ENCODE results near the gene CTDSPL2. TPM values are rescaled to one million over a fixed set of nuclear protein-coding genes. Genes with fewer than 3 reads are reported as not detected.

CTDSPL2 gene
- polyA plus RNA-seq, 2 of the 4 experiments (the other 2 are of a cell fraction), result 15.4 to 50.1 TPM

DNA sequence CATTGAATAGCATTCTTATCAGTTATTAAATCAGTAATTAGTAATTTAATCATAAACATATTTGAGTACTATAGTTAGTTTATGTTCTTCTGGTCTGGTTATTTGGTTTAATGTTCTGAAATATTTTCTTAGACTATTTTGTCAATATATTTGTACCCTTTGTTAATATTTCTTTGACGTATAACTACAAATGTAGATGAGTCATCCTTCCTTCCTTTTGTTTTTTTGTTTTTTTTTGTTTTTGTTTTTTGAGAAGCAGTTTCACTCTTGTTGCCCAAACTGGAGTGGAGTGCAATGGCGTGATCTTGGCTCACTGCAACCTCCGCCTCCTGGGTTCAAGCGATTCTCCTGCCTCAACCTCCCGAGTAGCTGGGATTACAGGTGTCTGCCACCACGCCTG is 92.1 kb downstream of the CTDSPL2 start:
- POLR2A ChIA-PET, result no interaction called here
- Histone ChIP-seq H3K4me3 (no peak overlapping the region), H3K27ac (no peak overlapping the region), H3K4me1 (no peaks in the 10 kb centered on the region), H3K9me3 (no peaks in the 10 kb centered on the region), H3K4me2 (no peak overlapping the region)
- CTCF ChIA-PET, result no interaction called here
- DNase-seq (ENCODE audit: low read depth in 1 of 2, low spot score in 1 of 2) (no peak), FAIRE-seq (no peak), ATAC-seq (no peak)
- no peak for TF ChIP-seq POLR2AphosphoS2 (conservative IDR thresholded peaks at IDR 0.05; ENCODE audit: low read length)
- TF ChIP-seq, protein P1, sequence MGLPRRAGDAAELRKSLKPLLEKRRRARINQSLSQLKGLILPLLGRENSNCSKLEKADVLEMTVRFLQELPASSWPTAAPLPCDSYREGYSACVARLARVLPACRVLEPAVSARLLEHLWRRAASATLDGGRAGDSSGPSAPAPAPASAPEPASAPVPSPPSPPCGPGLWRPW (IDR thresholded peaks at IDR 0.05), result no peak
- no peak for TF ChIP-seq ZNF302 (CRISPR knock-in tag; IDR thresholded peaks at IDR 0.05)
- peak; percentile 21 for TF ChIP-seq MAFK (IDR thresholded peaks at IDR 0.05; ENCODE audit: partially characterized antibody)
- WGBS (ENCODE audit: missing lambda C conversion rate), result 95% methylated on average over 6 of the region's 6 CpGs

DNA sequence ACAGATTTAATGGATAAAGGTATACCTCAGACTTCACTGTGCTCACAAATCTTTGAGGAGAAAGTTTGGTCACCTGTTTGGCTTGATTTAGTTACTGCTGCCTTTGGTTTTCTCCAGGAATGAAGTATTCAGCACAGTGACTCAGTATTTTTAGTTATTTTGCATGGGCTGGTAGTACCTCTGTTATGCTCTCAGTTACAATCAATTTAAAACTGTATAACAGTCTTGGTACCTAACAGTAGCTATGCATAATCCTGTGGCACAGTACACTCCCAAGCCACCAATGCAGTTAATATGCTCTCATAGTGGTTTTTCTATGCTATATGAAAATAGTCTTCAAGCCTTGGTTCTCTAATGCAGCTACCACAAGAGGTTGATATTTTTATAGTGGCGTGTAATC is 97.6 kb downstream of the CTDSPL2 start:
- TF ChIP-seq NR3C1 (IDR thresholded peaks at IDR 0.05) (no peak), GATA3 (IDR thresholded peaks at IDR 0.05; ENCODE audit: borderline replicate concordance) (no peak), MAFK (IDR thresholded peaks at IDR 0.05; ENCODE audit: partially characterized antibody) (no peak), HEYL (CRISPR knock-in tag; IDR thresholded peaks at IDR 0.05) (no peak)
- TF ChIP-seq, protein P2, sequence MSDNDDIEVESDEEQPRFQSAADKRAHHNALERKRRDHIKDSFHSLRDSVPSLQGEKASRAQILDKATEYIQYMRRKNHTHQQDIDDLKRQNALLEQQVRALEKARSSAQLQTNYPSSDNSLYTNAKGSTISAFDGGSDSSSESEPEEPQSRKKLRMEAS (IDR thresholded peaks at IDR 0.05), result no peak
- TF ChIP-seq, protein P3, sequence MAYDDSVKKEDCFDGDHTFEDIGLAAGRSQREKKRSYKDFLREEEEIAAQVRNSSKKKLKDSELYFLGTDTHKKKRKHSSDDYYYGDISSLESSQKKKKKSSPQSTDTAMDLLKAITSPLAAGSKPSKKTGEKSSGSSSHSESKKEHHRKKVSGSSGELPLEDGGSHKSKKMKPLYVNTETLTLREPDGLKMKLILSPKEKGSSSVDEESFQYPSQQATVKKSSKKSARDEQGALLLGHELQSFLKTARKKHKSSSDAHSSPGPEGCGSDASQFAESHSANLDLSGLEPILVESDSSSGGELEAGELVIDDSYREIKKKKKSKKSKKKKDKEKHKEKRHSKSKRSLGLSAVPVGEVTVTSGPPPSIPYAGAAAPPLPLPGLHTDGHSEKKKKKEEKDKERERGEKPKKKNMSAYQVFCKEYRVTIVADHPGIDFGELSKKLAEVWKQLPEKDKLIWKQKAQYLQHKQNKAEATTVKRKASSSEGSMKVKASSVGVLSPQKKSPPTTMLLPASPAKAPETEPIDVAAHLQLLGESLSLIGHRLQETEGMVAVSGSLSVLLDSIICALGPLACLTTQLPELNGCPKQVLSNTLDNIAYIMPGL (CRISPR knock-in tag; IDR thresholded peaks at IDR 0.05; ENCODE audit: borderline replicate concordance), result no peak
- TF ChIP-seq, protein P1 (IDR thresholded peaks at IDR 0.05), result no peak
- ChIA-PET POLR2A (no interaction called here), CTCF (no interaction called here)
- no peaks in the 10 kb centered on the region for H3K4me1 ChIP-seq
- no peak overlapping the region for H3K27ac ChIP-seq
- 90% methylated on average over 1 of the region's 1 CpG for WGBS (ENCODE audit: missing lambda C conversion rate)
- no peak for DNase-seq (ENCODE audit: low read depth in 1 of 2, low spot score in 1 of 2)
- no peaks in the 10 kb centered on the region for H3K9me3 ChIP-seq
- no peak for FAIRE-seq
- no peak for ATAC-seq
- no peak overlapping the region for H3K4me3 ChIP-seq
- H3K4me2 ChIP-seq, result no peak overlapping the region

DNA sequence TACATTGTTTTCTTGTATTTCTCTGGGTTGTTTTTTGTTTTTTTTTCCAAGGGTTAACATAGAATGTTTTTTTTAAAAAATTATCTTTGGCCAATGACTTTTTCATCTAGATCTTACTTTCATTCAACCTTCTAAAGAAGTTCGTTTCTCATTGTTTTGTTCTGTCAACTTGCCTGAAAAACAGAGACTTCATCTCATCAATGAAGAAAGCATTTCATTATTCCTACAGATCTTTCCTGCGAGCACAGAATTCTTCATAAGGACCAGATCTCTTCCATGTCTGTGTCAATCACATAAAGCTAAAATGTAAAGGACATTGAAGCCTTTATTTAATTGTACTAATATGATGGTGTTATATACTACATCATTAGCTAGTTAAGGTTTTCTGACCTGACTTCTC is 99.8 kb downstream of the CTDSPL2 start:
- no peak overlapping the region for H3K4me3 ChIP-seq
- ATAC-seq (no peak), FAIRE-seq (no peak), DNase-seq (ENCODE audit: low read depth in 1 of 2, low spot score in 1 of 2) (no peak)
- H3K4me1 ChIP-seq, result no peaks in the 10 kb centered on the region
- ChIA-PET CTCF (no interaction called here), POLR2A (no interaction called here)
- H3K27ac ChIP-seq, result no peak overlapping the region
- WGBS (ENCODE audit: missing lambda C conversion rate), result 83% methylated on average over 2 of the region's 2 CpGs
- TF ChIP-seq RFX5 (IDR thresholded peaks at IDR 0.05) (no peak), ZC3H11A (IDR thresholded peaks at IDR 0.05) (no peak), MAZ (IDR thresholded peaks at IDR 0.05; ENCODE audit: borderline replicate concordance, low read depth, low read length) (no peak), EHF (CRISPR knock-in tag; IDR thresholded peaks at IDR 0.05) (no peak), KDM1A (IDR thresholded peaks at IDR 0.05; ENCODE audit: low read depth) (no peak)
- no peak overlapping the region for H3K4me2 ChIP-seq
- no peaks in the 10 kb centered on the region for H3K9me3 ChIP-seq

DNA sequence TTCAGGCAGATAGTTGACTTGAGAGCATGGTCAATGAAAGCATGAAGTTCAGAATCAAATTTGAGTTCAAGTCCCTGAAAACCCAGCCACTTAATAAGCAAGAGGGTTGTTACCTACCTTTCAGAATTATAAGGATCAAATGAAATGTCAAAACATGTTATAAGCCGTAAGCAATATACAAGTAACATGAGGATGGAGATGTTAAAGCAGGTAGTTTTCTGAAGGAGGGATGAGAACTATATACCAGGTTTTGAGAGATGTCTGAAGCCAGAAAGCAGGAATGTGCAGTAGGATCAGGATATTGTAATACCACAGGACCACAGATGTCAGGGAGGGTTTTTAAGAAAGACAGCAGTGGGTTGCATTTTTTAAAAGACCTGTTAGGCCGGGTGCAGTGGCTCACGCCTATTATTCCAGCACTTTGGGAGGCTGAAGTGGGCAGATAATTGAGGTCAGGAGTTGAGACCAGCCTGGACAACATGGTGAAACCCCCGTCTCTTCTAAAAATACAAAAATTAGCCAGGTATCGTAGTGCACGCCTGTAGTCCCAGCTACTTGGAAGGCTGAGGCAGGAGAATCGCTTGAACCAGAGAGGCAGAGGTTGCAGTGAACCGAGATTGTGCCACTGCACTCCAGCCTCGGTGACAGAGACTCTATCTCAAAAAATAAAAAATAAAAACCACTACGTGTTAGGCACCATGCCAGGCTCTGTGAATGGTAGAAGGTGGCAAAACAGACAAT is 102.6 kb downstream of the CTDSPL2 start:
- Histone ChIP-seq H3K4me3 (no peak overlapping the region), H3K4me2 (no peak overlapping the region), H3K4me1 (peaks cover 2% of the 10 kb centered on the region; the same call in 2 of the 3 replicates), H3K27ac (no peak overlapping the region), H3K9me3 (no peaks in the 10 kb centered on the region)
- no peak for DNase-seq (ENCODE audit: low read depth in 1 of 2, low spot score in 1 of 2)
- peak in 1 of 2 experiments; percentile 17; a peak in 1 of 6 replicates for ATAC-seq
- CTCF ChIA-PET, result no interaction called here
- no peak for FAIRE-seq
- WGBS (ENCODE audit: missing lambda C conversion rate), result 88% methylated on average over 10 of the region's 10 CpGs
- POLR2A ChIA-PET, result no interaction called here
- TF ChIP-seq CEBPB (IDR thresholded peaks at IDR 0.05) (no peak), ESRRA (IDR thresholded peaks at IDR 0.05; ENCODE audit: borderline replicate concordance, low read length) (no peak), SREBF2 (IDR thresholded peaks at IDR 0.05) (no peak), CHD2 (IDR thresholded peaks at IDR 0.05; ENCODE audit: low read length, partially characterized antibody) (no peak), MAFK (IDR thresholded peaks at IDR 0.05; ENCODE audit: partially characterized antibody) (no peak), RFX5 (IDR thresholded peaks at IDR 0.05) (no peak), GATA3 (IDR thresholded peaks at IDR 0.05; ENCODE audit: borderline replicate concordance) (no peak), CHD4 (IDR thresholded peaks at IDR 0.05; ENCODE audit: borderline replicate concordance) (no peak), SMC3 (IDR thresholded peaks at IDR 0.05) (no peak), NPAS2 (CRISPR knock-in tag; IDR thresholded peaks at IDR 0.05; ENCODE audit: borderline replicate concordance) (no peak), ZSCAN20 (CRISPR knock-in tag; IDR thresholded peaks at IDR 0.05) (no peak), BHLHE40 (IDR thresholded peaks at IDR 0.05; ENCODE audit: low read depth, low read length) (no peak)
- TF ChIP-seq, protein P4, sequence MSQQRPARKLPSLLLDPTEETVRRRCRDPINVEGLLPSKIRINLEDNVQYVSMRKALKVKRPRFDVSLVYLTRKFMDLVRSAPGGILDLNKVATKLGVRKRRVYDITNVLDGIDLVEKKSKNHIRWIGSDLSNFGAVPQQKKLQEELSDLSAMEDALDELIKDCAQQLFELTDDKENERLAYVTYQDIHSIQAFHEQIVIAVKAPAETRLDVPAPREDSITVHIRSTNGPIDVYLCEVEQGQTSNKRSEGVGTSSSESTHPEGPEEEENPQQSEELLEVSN (IDR thresholded peaks at IDR 0.05; ENCODE audit: borderline replicate concordance, low read depth), result no peak
- TF ChIP-seq, protein P5, sequence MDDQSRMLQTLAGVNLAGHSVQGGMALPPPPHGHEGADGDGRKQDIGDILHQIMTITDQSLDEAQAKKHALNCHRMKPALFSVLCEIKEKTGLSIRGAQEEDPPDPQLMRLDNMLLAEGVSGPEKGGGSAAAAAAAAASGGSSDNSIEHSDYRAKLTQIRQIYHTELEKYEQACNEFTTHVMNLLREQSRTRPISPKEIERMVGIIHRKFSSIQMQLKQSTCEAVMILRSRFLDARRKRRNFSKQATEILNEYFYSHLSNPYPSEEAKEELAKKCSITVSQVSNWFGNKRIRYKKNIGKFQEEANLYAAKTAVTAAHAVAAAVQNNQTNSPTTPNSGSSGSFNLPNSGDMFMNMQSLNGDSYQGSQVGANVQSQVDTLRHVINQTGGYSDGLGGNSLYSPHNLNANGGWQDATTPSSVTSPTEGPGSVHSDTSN (IDR thresholded peaks at IDR 0.05), result no peak
- TF ChIP-seq, protein P6, sequence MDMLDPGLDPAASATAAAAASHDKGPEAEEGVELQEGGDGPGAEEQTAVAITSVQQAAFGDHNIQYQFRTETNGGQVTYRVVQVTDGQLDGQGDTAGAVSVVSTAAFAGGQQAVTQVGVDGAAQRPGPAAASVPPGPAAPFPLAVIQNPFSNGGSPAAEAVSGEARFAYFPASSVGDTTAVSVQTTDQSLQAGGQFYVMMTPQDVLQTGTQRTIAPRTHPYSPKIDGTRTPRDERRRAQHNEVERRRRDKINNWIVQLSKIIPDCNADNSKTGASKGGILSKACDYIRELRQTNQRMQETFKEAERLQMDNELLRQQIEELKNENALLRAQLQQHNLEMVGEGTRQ (IDR thresholded peaks at IDR 0.05), result no peak
